HepG2 (cell line): ENCODE results near the gene GMPPB. TPM values are rescaled to one million over a fixed set of nuclear protein-coding genes. Genes with fewer than 3 reads are reported as not detected.
A peak's percentile ranks its signal among the peaks of the same experiment; 100 is the strongest.

Experiments used
- CHD2 ChIP-seq: IDR thresholded peaks from 2 replicates; pipeline ENCODE4 v1.6.1; 2011; ENCODE audit warnings: low read depth, low read length, improper control_type of control experiment
- ZNF646 ChIP-seq: sonication (generic); formaldehyde crosslinking; IDR thresholded peaks from 2 replicates; pipeline ENCODE4 v1.9.0; 2021; ENCODE audit warnings: mild to moderate bottlenecking, missing genetic modification reagents
- polyA plus RNA-seq, 8 experiments: library from polyadenylated mRNA; depleted of rRNA in 3 of 8; stranded (reverse) in 7 of 8; unstranded in 1 of 8; fragments of >200 nt; fragmentation: Illumina TruSeq in 4 of 8; extraction: Trizol in 4 of 8; gene quantifications; 2 replicates each; pipeline versions ENCODE4 v1.2.1 to v1.2.3, GENCODE V29; 2011 to 2016; ENCODE audit warnings: low read depth in 4 of 8, missing spikeins in 1 of 8, mixed read lengths in 1 of 8; ENCODE audit not compliant: insufficient read depth in 1 of 8
- total RNA-seq, 5 experiments: library from RNA; depleted of rRNA; stranded (reverse); fragments of >200 nt; fragmentation: Illumina TruSeq; extraction: Trizol; gene quantifications; 2 replicates each; pipeline ENCODE4 v1.2.3, GENCODE V29; 2016; ENCODE audit warnings: low read depth in 1 of 5
- TF ChIP-seq, protein P1 (sequence below), 2 experiments: fragments of 450-650 bp in 1 of 2; sonication (generic) in 1 of 2; formaldehyde crosslinking in 1 of 2; IDR thresholded peaks; 2 replicates each; pipeline versions ENCODE4 v1.6.1 to v1.8.0; 2016 to 2022; ENCODE audit warnings: antibody characterized with exemption in 1 of 2, mild to moderate bottlenecking in 1 of 2, missing genetic modification reagents in 1 of 2
- TF ChIP-seq, protein P2 (sequence below): sonication (generic); formaldehyde crosslinking; IDR thresholded peaks from 2 replicates; pipeline ENCODE4 v1.5.0; 2020; ENCODE audit warnings: mild to moderate bottlenecking, low read depth, missing genetic modification reagents, borderline replicate concordance
- TF ChIP-seq, protein P3 (sequence below): sonication (generic); formaldehyde crosslinking; IDR thresholded peaks from 2 replicates; pipeline ENCODE4 v1.4.0; 2020; ENCODE audit warnings: missing genetic modification reagents

GMPPB gene
- total and polyA plus RNA-seq, 2 of the 13 experiments (the other 11 are each of a cell fraction or from before 2014, with no cell fraction given), result 6.5 to 23.1 TPM

GRCh38 chr3:49673715-49674496 is 49.8 kb downstream of the GMPPB start, which contains the start of gene APEH (continued):
- TF ChIP-seq, protein P1, sequence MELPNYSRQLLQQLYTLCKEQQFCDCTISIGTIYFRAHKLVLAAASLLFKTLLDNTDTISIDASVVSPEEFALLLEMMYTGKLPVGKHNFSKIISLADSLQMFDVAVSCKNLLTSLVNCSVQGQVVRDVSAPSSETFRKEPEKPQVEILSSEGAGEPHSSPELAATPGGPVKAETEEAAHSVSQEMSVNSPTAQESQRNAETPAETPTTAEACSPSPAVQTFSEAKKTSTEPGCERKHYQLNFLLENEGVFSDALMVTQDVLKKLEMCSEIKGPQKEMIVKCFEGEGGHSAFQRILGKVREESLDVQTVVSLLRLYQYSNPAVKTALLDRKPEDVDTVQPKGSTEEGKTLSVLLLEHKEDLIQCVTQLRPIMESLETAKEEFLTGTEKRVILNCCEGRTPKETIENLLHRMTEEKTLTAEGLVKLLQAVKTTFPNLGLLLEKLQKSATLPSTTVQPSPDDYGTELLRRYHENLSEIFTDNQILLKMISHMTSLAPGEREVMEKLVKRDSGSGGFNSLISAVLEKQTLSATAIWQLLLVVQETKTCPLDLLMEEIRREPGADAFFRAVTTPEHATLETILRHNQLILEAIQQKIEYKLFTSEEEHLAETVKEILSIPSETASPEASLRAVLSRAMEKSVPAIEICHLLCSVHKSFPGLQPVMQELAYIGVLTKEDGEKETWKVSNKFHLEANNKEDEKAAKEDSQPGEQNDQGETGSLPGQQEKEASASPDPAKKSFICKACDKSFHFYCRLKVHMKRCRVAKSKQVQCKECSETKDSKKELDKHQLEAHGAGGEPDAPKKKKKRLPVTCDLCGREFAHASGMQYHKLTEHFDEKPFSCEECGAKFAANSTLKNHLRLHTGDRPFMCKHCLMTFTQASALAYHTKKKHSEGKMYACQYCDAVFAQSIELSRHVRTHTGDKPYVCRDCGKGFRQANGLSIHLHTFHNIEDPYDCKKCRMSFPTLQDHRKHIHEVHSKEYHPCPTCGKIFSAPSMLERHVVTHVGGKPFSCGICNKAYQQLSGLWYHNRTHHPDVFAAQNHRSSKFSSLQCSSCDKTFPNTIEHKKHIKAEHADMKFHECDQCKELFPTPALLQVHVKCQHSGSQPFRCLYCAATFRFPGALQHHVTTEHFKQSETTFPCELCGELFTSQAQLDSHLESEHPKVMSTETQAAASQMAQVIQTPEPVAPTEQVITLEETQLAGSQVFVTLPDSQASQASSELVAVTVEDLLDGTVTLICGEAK (IDR thresholded peaks at IDR 0.05), result peak; percentile 57
- TF ChIP-seq, protein P1 (CRISPR knock-in tag; IDR thresholded peaks at IDR 0.05), result no peak
- TF ChIP-seq, protein P2, sequence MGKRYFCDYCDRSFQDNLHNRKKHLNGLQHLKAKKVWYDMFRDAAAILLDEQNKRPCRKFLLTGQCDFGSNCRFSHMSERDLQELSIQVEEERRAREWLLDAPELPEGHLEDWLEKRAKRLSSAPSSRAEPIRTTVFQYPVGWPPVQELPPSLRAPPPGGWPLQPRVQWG (CRISPR knock-in tag), result no peak
- TF ChIP-seq CHD2 (no peak), ZNF646 (CRISPR knock-in tag) (no peak)
- TF ChIP-seq, protein P3, sequence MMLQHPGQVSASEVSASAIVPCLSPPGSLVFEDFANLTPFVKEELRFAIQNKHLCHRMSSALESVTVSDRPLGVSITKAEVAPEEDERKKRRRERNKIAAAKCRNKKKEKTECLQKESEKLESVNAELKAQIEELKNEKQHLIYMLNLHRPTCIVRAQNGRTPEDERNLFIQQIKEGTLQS (CRISPR knock-in tag), result no peak
